CD14-positive monocyte (primary cell): ENCODE measurements around the gene NMUR1. TPM values are rescaled to one million over a fixed set of nuclear protein-coding genes. Genes with fewer than 3 reads are reported as not detected.

ENCODE experiments used
- DNase-seq, 3 donors: peaks; one replicate each; pipeline ENCODE4 v3.0.0-alpha.2; 2011 to 2022
- H2AFZ ChIP-seq: 2 replicates; pipeline ENCODE4 v1.6.0; 2012; ENCODE audit warnings: mild to moderate bottlenecking, low read depth, low read length, inconsistent platforms; ENCODE audit not compliant: insufficient read depth, poor library complexity, severe bottlenecking
- H3K27ac ChIP-seq, 2 donors: 1 replicate in 1 of 2; 2 replicates in 1 of 2; pipeline ENCODE4 v1.5.1; 2012 to 2013; ENCODE audit warnings: low read length in 2 of 2, control low read depth in 1 of 2, inconsistent platforms in 1 of 2, low read depth in 1 of 2, mild to moderate bottlenecking in 1 of 2
- H3K27me3 ChIP-seq, 2 donors: one replicate each; pipeline versions ENCODE4 v1.6.0 to v1.6.1; 2011 to 2013; ENCODE audit warnings: low read length in 2 of 2; ENCODE audit not compliant: control insufficient read depth in 2 of 2, insufficient read depth in 2 of 2
- H3K36me3 ChIP-seq, 2 donors: replicated peaks in 1 of 2; 1 replicate in 1 of 2; 2 replicates in 1 of 2; pipeline versions ENCODE4 v1.5.1 to v1.6.1; 2012 to 2013; ENCODE audit warnings: low read length in 2 of 2, control low read depth in 1 of 2, inconsistent platforms in 1 of 2, mild to moderate bottlenecking in 1 of 2; ENCODE audit not compliant: insufficient read depth in 2 of 2, control insufficient read depth in 1 of 2
- H3K4me1 ChIP-seq, 2 donors: 1 replicate in 1 of 2; 2 replicates in 1 of 2; pipeline versions ENCODE4 v1.5.1 to v1.6.1; 2012 to 2013; ENCODE audit warnings: low read length in 2 of 2, control low read depth in 1 of 2, inconsistent platforms in 1 of 2, mild to moderate bottlenecking in 1 of 2, moderate library complexity in 1 of 2; ENCODE audit not compliant: insufficient read depth in 2 of 2, control insufficient read depth in 1 of 2
- H3K4me2 ChIP-seq: replicated peaks from 2 replicates; pipeline ENCODE3; 2012; ENCODE audit warnings: low read length, moderate library complexity, mild to moderate bottlenecking; ENCODE audit not compliant: poor library complexity, severe bottlenecking; ENCODE audit errors: extremely low read depth
- H3K4me3 ChIP-seq, 3 experiments: fragments of 200-600 bp in 1 of 3; sonication (generic) in 1 of 3; replicated peaks in 1 of 3; 1 replicate in 2 of 3; 2 replicates in 1 of 3; pipeline ENCODE4 v1.5.1; 2011 to 2013; ENCODE audit warnings: low read length in 3 of 3, mild to moderate bottlenecking in 3 of 3, control low read depth in 2 of 3, low read depth in 2 of 3, inconsistent platforms in 1 of 3, moderate library complexity in 1 of 3
- H3K79me2 ChIP-seq: 2 replicates; pipeline ENCODE4 v1.6.0; 2012; ENCODE audit warnings: mild to moderate bottlenecking, control low read depth, inconsistent platforms, low read length, moderate library complexity; ENCODE audit not compliant: insufficient read depth
- H3K9ac ChIP-seq: 2 replicates; pipeline ENCODE4 v1.6.0; 2017; ENCODE audit warnings: low read length, mild to moderate bottlenecking; ENCODE audit not compliant: insufficient read depth, poor library complexity, severe bottlenecking
- H3K9me3 ChIP-seq, 2 donors: replicated peaks in 1 of 2; 1 replicate in 1 of 2; 2 replicates in 1 of 2; pipeline versions ENCODE4 v1.5.1 to v1.6.1; 2012 to 2013; ENCODE audit warnings: low read length in 2 of 2, control low read depth in 1 of 2; ENCODE audit not compliant: control insufficient read depth in 1 of 2, insufficient read depth in 1 of 2
- H4K20me1 ChIP-seq: 2 replicates; pipeline ENCODE4 v1.6.0; 2012; ENCODE audit warnings: mild to moderate bottlenecking, low read length, control low read depth, moderate library complexity; ENCODE audit not compliant: insufficient read depth
- H3K27ac Mint-ChIP-seq, 7 donors: one replicate each; pipeline ENCODE4 v1.8.0; 2020; ENCODE audit warnings: mild to moderate bottlenecking in 7 of 7, mixed read lengths in 7 of 7, moderate library complexity in 6 of 7, inconsistent platforms in 2 of 7
- H3K27me3 Mint-ChIP-seq, 3 donors: one replicate each; pipeline ENCODE4 v1.8.0; 2021 to 2022; ENCODE audit warnings: low read depth in 3 of 3, mild to moderate bottlenecking in 3 of 3, mixed read lengths in 3 of 3, moderate library complexity in 3 of 3, inconsistent platforms in 1 of 3
- H3K36me3 Mint-ChIP-seq, 2 donors: one replicate each; pipeline ENCODE4 v1.8.0; 2020; ENCODE audit warnings: mixed read lengths in 2 of 2, inconsistent platforms in 1 of 2, mild to moderate bottlenecking in 1 of 2
- H3K4me1 Mint-ChIP-seq: one replicate; pipeline ENCODE4 v1.8.0; 2020; ENCODE audit warnings: mild to moderate bottlenecking, mixed read lengths
- H3K4me3 Mint-ChIP-seq, 2 donors: one replicate each; pipeline ENCODE4 v1.8.0; 2020; ENCODE audit warnings: mild to moderate bottlenecking in 2 of 2, mixed read lengths in 2 of 2, moderate library complexity in 1 of 2
- H3K9me3 Mint-ChIP-seq, 7 donors: one replicate each; pipeline ENCODE4 v1.8.0; 2020 to 2022; ENCODE audit warnings: mixed read lengths in 7 of 7, mild to moderate bottlenecking in 6 of 7, moderate library complexity in 6 of 7, inconsistent platforms in 2 of 7
- CTCF ChIP-seq: fragments of 200-600 bp; IDR thresholded peaks from one replicate; pipeline ENCODE4 v1.8.0; 2022; ENCODE audit warnings: antibody characterized with exemption, mild to moderate bottlenecking
- WGBS: methylation state at CpG from one replicate; pipeline ENCODE4 v1.1.5; 2013; ENCODE audit warnings: missing lambda C conversion rate; ENCODE audit not compliant: insufficient coverage; 5-methylcytosine and 5-hydroxymethylcytosine counted together
- intact Hi-C, 2 donors: fragments of 100-400 bp; cut with micrococcal nuclease; formaldehyde crosslinking; loops; one replicate each; pipeline versions ENCODE4 v1.15.0 to v1.15.1; 2023
- polyA plus RNA-seq, 3 donors: library from polyadenylated mRNA; depleted of rRNA in 1 of 3; unstranded in 2 of 3; stranded (reverse) in 1 of 3; fragments of 300-500 nt in 2 of 3; fragments of >200 nt in 1 of 3; fragmentation: Illumina TruSeq in 2 of 3; gene quantifications; 1 replicate in 2 of 3; 2 replicates in 1 of 3; pipeline ENCODE4 v1.2.3, GENCODE V29; 2012 to 2021

NMUR1 gene
- polyA plus RNA-seq, 3 donors = not detected

GRCh38 chr2:231541645-231542044, 11.4 kb upstream of the NMUR1 start:
- Mint-ChIP-seq H3K9me3 (peaks cover 14 to 34% (median 27%) of the 10 kb centered on the region in 7 donors), H3K4me1 (peaks cover 30% of the 10 kb centered on the region), H3K27ac (no peak overlapping the region), H3K36me3 (peaks cover 15 to 25% of the 10 kb centered on the region in 2 donors), H3K27me3 (peaks cover 71 to 81% (median 79%) of the 10 kb centered on the region in 3 donors), H3K4me3 (peak overlapping the region in 1 of 2 donors; percentile 84)
- Histone ChIP-seq H4K20me1 (peaks cover 9% of the 10 kb centered on the region), H3K27ac (no peak overlapping the region), H3K36me3 (peaks cover 0 to 5% of the 10 kb centered on the region in 2 donors), H3K27me3 (peaks cover 35 to 64% of the 10 kb centered on the region in 2 donors), H3K4me1 (peaks cover 24 to 28% of the 10 kb centered on the region in 2 donors), H3K4me3 (no peak overlapping the region), H3K79me2 (no peaks in the 10 kb centered on the region), H2AFZ (no peak overlapping the region), H3K9me3 (peaks cover 13 to 24% of the 10 kb centered on the region in 2 donors), H3K9ac (no peak overlapping the region), H3K4me2 (no peak overlapping the region)
- WGBS = 94% methylated on average over 6 of the region's 11 CpGs
- intact Hi-C loops = no loop called here
- no peak for DNase-seq
- peak; percentile 10 for TF ChIP-seq CTCF

- WGBS = 93% methylated on average over 3 of the region's 4 CpGs
- Mint-ChIP-seq H3K4me3 (peak overlapping the region in 1 of 2 donors; percentile 86), H3K9me3 (peaks cover 14 to 32% (median 27%) of the 10 kb centered on the region in 7 donors), H3K27ac (peak overlapping the region in 1 of 7 donors; percentile 55), H3K27me3 (peaks cover 77 to 87% (median 87%) of the 10 kb centered on the region in 3 donors), H3K4me1 (peaks cover 16% of the 10 kb centered on the region), H3K36me3 (peaks cover 12 to 23% of the 10 kb centered on the region in 2 donors)
- TF ChIP-seq CTCF = no peak
- H2AFZ ChIP-seq = no peak overlapping the region
- no peak overlapping the region for H3K4me3 ChIP-seq
- H3K4me2 ChIP-seq = no peak overlapping the region
- H4K20me1 ChIP-seq = no peaks in the 10 kb centered on the region
- H3K27me3 ChIP-seq = peaks cover 35 to 76% of the 10 kb centered on the region in 2 donors
- H3K79me2 ChIP-seq = no peaks in the 10 kb centered on the region
- intact Hi-C loops = no loop called here
- no peak overlapping the region for H3K9ac ChIP-seq
- peaks cover 8 to 11% of the 10 kb centered on the region in 2 donors for H3K4me1 ChIP-seq
- no peak for DNase-seq
- H3K36me3 ChIP-seq = peaks cover 0 to 5% of the 10 kb centered on the region in 2 donors
- peaks cover 13 to 24% of the 10 kb centered on the region in 2 donors for H3K9me3 ChIP-seq
- H3K27ac ChIP-seq = no peak overlapping the region
These were observed 9.7 kb upstream of the NMUR1 start for GRCh38 chr2:231539991-231540390.
